Stimulated activated CD4-positive, alpha-beta T cell treated with anti-CD3 and anti-CD28 coated beads, Interleukin-4, amount 100 ng/mL, for 24 hours (primary cell): Measurements from ENCODE around the gene DRGX.

Experiments used
- DNase-seq: peaks from one replicate; pipeline ENCODE4 v3.0.0-alpha.2; 2020

The DRGX gene

GRCh38 chr10:49333192-49333591 lies 62.7 kb downstream of the DRGX start:
- no peak for DNase-seq

DNA sequence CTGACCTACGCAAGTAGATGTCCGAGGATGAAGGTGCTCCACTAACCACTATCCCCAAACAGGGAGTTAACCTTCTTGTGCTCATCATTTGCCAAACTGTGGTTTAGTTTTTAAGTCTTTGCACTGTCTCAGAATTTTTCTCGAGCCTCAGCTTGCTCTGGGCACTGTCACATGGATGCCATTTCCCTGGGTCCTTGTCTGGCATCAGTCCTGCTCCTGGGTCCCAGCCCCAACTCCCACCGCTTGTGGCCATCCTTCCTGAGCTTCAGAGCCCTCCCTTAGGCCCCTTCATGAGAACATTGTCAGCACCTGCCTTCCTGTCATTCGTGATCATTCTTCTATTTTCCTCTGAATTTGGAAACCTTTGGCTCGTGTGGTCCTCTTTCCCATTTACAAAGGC lies 63.1 kb downstream of the DRGX start:
- no peak for DNase-seq

GRCh38 chr10:49332333-49332732 lies 63.6 kb downstream of the DRGX start:
- DNase-seq = no peak

- no peak for DNase-seq
Observed at GRCh38 chr10:49331431-49331830, 64.5 kb downstream of the DRGX start.

GRCh38 chr10:49330127-49330665 lies 65.7 kb downstream of the DRGX start:
- no peak for DNase-seq

DNA sequence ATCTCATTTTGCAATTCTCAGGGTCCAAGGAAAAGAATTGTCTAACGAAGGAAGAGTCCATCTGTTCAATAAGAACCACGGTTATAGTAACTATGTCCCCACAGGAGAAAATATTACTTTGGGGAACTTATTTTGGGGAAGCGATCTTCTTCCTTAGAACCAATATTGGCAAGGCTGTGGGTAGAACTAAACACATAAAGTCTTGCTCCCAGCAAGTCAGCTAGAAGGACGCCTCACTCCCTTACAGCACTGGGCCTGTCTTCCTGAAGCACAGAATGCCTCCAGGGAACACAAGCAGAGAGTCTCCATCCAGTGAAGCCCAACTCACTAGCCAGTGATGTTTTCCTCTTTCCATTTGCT lies 66.8 kb downstream of the DRGX start:
- no peak for DNase-seq

DNA sequence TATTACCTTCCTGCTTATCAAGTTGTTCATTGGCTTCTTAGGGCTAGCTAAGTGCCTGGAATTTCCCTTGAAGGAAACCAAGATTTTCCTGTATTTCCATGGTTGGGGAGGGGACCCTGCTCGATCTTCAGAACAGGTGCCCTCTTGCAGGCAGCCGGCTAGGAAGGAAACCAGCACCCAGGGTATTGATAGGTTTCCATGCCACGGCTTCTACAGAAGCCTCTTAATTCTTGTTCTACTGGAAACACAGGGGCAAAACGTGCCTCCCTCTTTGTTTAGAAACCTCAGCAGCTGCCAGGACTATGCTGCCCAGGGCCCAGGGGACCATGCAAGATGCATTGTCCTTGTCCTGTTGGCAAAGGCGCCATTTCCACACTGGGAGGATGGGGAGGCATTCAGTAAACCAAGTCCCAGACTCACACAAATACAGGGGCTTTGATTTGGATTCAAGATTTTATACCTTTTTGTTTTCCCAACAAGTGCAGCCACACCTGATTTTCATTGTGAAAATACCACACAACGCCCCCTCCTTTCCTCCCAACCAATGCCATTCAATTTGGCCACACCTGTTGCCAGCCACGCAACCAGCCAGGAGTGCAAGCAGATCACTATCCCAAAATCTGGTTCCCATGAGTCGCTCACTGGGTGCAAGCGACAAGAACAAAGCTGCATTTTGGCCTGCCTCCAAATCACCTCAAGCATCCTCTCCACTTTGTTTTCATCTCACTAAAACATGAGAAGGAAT lies 67.3 kb downstream of the DRGX start:
- DNase-seq = no peak

- DNase-seq = no peak
Observed at GRCh38 chr10:49327036-49327813, 68.7 kb downstream of the DRGX start.

- DNase-seq = no peak
Observed at GRCh38 chr10:49325916-49326783, 69.7 kb downstream of the DRGX start.

DNA sequence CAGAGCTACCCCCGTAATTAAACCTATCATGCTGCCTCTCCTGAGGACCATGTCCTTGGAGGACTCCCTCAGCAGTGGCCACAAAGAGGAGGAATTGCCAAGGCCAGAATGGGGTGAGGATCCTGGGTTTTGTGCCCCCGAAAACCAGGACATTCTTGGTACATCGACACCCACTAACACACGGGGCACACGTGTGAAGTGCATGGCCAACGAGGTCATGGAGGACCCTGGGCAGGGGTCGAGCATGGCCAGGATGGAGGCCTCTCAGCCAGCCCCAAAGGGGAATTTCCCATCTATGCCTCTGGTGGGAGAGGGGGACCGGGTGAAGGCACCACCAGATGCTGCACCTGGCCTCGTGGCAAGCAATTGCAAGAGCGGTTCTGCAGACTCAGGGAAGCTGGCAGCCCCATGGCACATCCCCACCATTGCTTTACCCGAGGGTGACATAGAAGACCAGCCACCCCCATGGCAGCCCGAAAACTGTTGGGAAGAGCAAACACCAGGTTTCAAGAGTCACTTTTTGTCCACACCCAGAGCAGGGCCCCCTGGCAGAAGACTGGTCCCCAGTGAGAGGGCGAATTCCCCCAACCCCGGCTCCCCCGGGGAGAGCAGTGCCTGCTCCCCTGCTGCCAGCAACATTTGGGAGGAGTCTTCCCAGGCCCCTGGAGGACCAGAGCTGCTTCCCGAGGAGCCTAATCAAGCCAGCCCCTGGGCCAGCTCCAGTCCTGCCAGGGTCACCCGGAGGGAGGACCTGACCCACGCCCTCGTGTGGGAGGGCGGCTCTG lies 70.6 kb downstream of the DRGX start:
- no peak for DNase-seq

GRCh38 chr10:49324711-49325110 lies 71.2 kb downstream of the DRGX start:
- no peak for DNase-seq

DNA sequence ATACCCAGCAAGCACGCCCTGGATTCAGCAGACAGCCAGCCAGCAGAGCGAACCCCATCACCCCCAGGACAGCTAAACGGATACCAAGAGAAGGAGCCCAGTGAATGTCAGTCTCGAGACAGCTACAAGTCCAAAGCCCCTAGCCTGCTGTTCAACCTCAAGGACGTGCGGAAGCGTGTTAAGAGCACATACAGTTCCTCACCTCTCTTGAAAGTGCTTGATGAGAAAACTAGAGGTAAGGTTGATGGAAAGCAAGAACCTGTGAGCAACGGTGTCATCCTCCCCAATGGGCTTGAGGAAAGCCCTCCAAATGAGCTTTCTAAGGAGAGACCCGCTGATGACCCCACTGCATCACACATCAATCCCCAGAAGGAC lies 72.0 kb downstream of the DRGX start:
- no peak for DNase-seq

DNA sequence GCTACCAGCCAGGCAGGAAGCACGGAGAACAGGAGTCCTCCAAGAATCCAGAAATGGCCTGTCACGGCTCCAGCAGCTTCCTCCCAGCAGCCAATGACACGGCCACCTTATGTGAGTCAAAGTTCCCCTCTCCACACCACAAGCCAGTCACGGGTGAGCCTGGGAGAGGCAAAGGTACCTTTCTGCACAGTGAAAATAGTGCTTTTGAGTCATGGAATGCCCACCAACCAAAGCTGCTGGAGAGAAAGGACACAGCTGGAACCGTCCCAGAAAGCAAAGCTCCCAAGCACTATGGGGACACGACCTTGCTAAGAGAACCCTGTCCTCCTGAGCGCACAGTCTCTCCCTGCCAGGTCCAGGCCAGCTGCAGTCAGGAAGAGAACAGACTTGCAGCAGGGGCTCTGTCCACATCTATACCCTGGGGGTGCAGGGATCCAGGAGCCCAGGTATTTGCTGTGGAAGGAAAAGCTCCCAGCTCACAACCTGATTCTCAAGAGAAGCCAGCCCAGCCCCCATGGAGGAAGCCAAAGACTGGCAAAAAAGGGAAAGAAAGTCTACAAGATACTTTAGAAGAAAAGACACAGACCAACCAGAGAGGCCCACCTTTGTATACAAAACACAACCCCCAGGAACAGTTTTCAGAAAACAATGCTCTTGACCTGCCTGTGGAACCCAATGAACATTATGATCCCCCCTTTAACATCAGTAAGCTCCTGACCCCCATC lies 72.6 kb downstream of the DRGX start:
- DNase-seq = no peak

GRCh38 chr10:49322371-49323170 lies 73.3 kb downstream of the DRGX start:
- DNase-seq = no peak

- no peak for DNase-seq
Observed at GRCh38 chr10:49321021-49321420, 74.9 kb downstream of the DRGX start.

DNA sequence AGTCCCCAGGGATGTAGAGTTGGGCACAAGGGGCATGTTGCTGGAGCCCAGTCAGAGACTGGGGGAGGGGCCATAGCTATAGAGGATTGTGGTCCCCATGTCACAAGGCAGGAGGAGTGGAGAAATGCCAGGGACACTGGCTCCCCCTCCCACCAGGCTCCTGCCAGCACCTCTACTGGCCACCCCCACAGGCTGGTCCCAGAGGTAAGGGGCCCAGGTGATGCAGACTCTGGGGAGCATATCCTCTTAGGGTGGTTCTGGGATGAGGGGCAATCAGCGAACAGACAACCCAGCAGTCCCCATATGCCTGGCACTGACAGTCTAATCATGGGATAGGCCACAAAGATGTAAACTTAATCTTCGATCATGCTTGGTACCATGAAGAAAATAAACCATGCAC lies 75.7 kb downstream of the DRGX start:
- DNase-seq = no peak

DNA sequence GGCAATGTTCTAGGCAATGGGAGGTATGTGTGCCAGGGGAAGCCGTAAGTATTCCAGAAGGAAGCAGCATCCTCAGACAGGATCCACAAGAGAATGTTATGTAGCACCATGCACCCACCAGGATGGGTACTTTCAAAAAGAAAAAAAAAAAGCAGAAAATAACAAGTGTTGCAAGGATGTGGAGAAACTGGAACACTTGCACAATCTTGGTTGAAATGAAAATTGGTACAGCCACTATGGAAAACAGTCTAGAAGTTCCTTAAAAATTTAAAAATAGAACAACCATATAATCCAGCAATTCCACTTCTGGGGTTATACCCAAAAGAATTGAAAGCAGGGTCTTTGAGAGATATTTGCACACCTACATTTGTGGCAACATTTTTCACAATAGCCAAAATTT lies 76.7 kb downstream of the DRGX start:
- DNase-seq = no peak

- DNase-seq = no peak
Observed at GRCh38 chr10:49318755-49319154, 77.1 kb downstream of the DRGX start.

DNA sequence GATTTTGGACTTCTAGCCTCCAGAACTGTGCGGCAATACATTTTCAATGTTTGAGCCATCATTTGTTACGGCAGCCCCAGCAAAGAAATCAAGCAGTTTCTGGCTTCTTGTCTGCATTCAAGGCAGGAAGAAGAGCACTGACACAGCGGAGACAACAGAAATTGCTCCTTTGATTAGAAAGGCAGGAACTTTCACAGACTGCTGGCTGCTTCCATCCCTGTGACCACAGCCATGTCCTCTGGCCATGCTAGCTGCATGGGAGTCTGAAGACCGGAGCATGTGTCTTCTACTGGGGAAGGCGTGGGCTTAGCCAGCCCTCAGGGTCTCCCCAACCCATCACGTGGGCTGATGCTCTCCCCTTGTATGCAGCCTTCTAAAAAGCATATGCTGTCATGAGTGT lies 77.9 kb downstream of the DRGX start:
- no peak for DNase-seq

DNA sequence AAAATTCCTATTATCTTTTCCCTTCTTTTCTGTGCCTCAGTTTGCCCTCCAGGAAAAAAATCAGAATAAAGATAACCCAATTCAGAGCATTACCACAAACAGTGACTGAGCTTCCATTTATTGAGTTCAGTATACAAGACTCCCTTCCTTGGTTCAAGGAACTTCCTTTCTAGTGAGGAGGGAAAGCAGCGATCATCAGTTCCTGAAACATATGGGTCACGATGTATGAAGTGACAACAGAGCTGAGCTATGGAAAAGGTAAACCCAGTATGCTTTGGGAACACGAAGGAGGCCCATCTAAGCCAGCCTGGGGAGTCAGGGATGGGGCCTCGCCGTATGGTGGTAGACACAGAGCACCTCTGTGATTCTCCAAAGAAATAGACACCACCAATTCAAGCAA lies 81.1 kb downstream of the DRGX start:
- DNase-seq = no peak
